ENCODE results near the gene CGN.

DNA sequence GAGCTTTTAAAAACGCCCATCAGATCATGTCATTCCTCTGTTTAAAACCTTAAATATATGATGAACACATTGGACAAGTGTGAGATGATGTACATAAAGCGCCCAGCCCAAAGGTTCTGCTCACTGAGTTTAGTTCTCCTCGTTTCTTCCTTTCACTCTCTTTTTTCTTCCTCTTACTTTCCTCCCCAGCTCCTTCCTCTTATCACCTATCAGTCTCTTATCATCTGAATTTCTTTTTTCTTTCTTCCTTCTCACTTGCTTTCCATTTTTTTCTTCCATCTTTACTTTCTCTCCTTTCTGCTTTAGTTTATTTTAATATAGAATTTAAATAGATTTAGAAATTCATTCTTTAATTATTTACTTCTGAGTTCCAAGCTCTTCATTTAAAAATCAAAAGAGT is 34.1 kb upstream of the CGN start:
- TF ChIP-seq CTCF (tag by site-specific recombination; IDR thresholded peaks at IDR 0.05) (no peak), ZNF112 (tag by site-specific recombination; IDR thresholded peaks at IDR 0.05) (no peak), ZNF266 (tag by site-specific recombination; IDR thresholded peaks at IDR 0.05; ENCODE audit: low read depth) (no peak), ZNF555 (tag by site-specific recombination; conservative IDR thresholded peaks at IDR 0.05) (no peak), ZBTB7A (tag by site-specific recombination; IDR thresholded peaks at IDR 0.05; ENCODE audit: low read depth) (no peak)

All from HEK293 (cell line).